Left ventricle myocardium inferior (tissue), 1 donor: ENCODE data around the gene SDK1. TPM values are rescaled to one million over a fixed set of nuclear protein-coding genes. Genes with fewer than 3 reads are reported as not detected.
"Not testable (repeated sequence)": the region's sequence is repeated elsewhere in the genome, so short reads cannot be mapped to it uniquely, and the experiment has no call there.

ENCODE experiments used
- DNase-seq: peaks from one replicate; pipeline ENCODE4 v3.0.0-alpha.2; 2020
- H3K27ac ChIP-seq: fragments of 200-600 bp; replicated peaks from 2 replicates; pipeline ENCODE4 v1.8.0; 2021
- H3K27me3 ChIP-seq: fragments of 200-600 bp; 2 replicates; pipeline ENCODE4 v1.8.0; 2021; ENCODE audit warnings: low read depth
- H3K36me3 ChIP-seq: fragments of 200-600 bp; 2 replicates; pipeline ENCODE4 v1.8.0; 2021
- H3K4me1 ChIP-seq: fragments of 200-600 bp; 2 replicates; pipeline ENCODE4 v1.8.0; 2021
- H3K4me3 ChIP-seq: fragments of 200-600 bp; 2 replicates; pipeline ENCODE4 v1.8.0; 2021; ENCODE audit warnings: mild to moderate bottlenecking, moderate library complexity
- H3K9me3 ChIP-seq: fragments of 200-600 bp; replicated peaks from 2 replicates; pipeline ENCODE4 v1.8.0; 2021
- CTCF ChIP-seq: fragments of 200-600 bp; IDR thresholded peaks from 2 replicates; pipeline ENCODE4 v1.8.0; 2021; ENCODE audit warnings: antibody characterized with exemption, mild to moderate bottlenecking, borderline replicate concordance
- intact Hi-C: fragments of 100-400 bp; cut with micrococcal nuclease; formaldehyde crosslinking; loops from one replicate; pipeline ENCODE4 v1.11.0; 2022
- total RNA-seq: library from RNA; stranded (reverse); fragmentation: NEBNext Ultra II Directional; extraction: Animal tissue kit (Norgen Biotek cat#: 25700); gene quantifications from one replicate; pipeline ENCODE4 v1.2.1, GENCODE V29; 2021
- donor health status: DM: no; HTN: yes; CAD: no; lungs with severe emphysema.

SDK1 gene
- total RNA-seq, 1 donor from 2014 or later = 1.3 TPM

GRCh38 chr7:4086723-4087122, 785.7 kb downstream of the SDK1 start:
- H3K9me3 ChIP-seq = peaks cover 14% of the 10 kb centered on the region
- no peaks in the 10 kb centered on the region for H3K27me3 ChIP-seq
- H3K36me3 ChIP-seq = no peaks in the 10 kb centered on the region
- intact Hi-C loops = no loop called here
- H3K4me3 ChIP-seq = no peak overlapping the region
- no peak overlapping the region for H3K27ac ChIP-seq
- no peak for DNase-seq
- no peak for TF ChIP-seq CTCF
- H3K4me1 ChIP-seq = no peaks in the 10 kb centered on the region

GRCh38 chr7:4091767-4092166, 790.7 kb downstream of the SDK1 start:
- Histone ChIP-seq H3K27ac (no peak overlapping the region), H3K4me1 (no peaks in the 10 kb centered on the region), H3K36me3 (no peaks in the 10 kb centered on the region), H3K9me3 (peaks cover 14% of the 10 kb centered on the region), H3K27me3 (peaks cover 14% of the 10 kb centered on the region), H3K4me3 (no peak overlapping the region)
- TF ChIP-seq CTCF = no peak
- intact Hi-C loops = no loop called here
- DNase-seq = no peak

GRCh38 chr7:4093035-4093434, 792.0 kb downstream of the SDK1 start:
- DNase-seq = no peak
- no peak for TF ChIP-seq CTCF
- intact Hi-C loops = no loop called here
- Histone ChIP-seq H3K9me3 (peaks cover 14% of the 10 kb centered on the region), H3K36me3 (no peaks in the 10 kb centered on the region), H3K4me1 (no peaks in the 10 kb centered on the region), H3K27ac (no peak overlapping the region), H3K27me3 (peaks cover 14% of the 10 kb centered on the region), H3K4me3 (no peak overlapping the region)

GRCh38 chr7:4093483-4093882, 792.4 kb downstream of the SDK1 start:
- Histone ChIP-seq H3K36me3 (no peaks in the 10 kb centered on the region), H3K27me3 (peaks cover 14% of the 10 kb centered on the region), H3K4me1 (no peaks in the 10 kb centered on the region), H3K4me3 (no peak overlapping the region), H3K27ac (no peak overlapping the region), H3K9me3 (peaks cover 14% of the 10 kb centered on the region)
- TF ChIP-seq CTCF = no peak
- DNase-seq = no peak
- intact Hi-C loops = no loop called here

- intact Hi-C loops, H3K27ac ChIP-seq, H3K36me3 ChIP-seq, H3K4me3 ChIP-seq, DNase-seq, H3K4me1 ChIP-seq: not testable (repeated sequence)
- peaks cover 14% of the 10 kb centered on the region for H3K9me3 ChIP-seq
- H3K27me3 ChIP-seq = peaks cover 17% of the 10 kb centered on the region
Observed at GRCh38 chr7:4094158-4094557, 793.1 kb downstream of the SDK1 start.

- DNase-seq = no peak
- intact Hi-C loops = no loop called here
- Histone ChIP-seq H3K9me3 (no peaks in the 10 kb centered on the region), H3K36me3 (no peaks in the 10 kb centered on the region), H3K27ac (no peak overlapping the region), H3K27me3 (peaks cover 22% of the 10 kb centered on the region), H3K4me1 (no peaks in the 10 kb centered on the region), H3K4me3 (no peak overlapping the region)
- no peak for TF ChIP-seq CTCF
Observed at GRCh38 chr7:4097001-4097609, 796.1 kb downstream of the SDK1 start.
